ENCODE data around the gene ABHD3. TPM values are rescaled to one million over a fixed set of nuclear protein-coding genes. Genes with fewer than 3 reads are reported as not detected.
A peak's percentile ranks its signal among the peaks of the same experiment; 100 is the strongest.

Gene ABHD3
- total RNA-seq, 2 experiments from 2014 or later, result 154 to 169 TPM

DNA sequence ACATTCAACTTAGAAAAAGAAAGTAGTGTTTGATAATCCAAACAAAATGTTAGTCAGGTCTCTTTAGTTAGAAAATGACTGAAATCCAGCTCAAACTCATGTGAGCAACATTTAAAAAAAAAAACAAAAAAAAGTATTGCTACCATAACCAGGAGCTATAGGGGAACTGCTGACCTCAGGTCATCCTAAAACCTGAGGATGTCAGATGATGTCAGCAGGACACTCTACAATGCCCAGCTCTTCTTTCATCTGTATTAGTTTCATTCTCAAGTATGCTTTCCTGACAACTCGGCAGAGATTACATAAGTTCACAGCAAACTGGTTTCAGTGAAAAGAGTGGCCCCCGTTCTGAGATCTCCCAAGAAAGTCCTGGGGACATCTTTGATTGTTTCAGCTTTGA is 99.9 kb downstream of the ABHD3 start:
- H2AFZ ChIP-seq (ENCODE audit: low read length), result peak overlapping the region; percentile 71; the same call in 1 of the 2 replicates
- TF ChIP-seq EZH2phosphoT487 (IDR thresholded peaks at IDR 0.05; ENCODE audit: borderline replicate concordance, low read depth, low read length), result no peak
- TF ChIP-seq, protein P1, sequence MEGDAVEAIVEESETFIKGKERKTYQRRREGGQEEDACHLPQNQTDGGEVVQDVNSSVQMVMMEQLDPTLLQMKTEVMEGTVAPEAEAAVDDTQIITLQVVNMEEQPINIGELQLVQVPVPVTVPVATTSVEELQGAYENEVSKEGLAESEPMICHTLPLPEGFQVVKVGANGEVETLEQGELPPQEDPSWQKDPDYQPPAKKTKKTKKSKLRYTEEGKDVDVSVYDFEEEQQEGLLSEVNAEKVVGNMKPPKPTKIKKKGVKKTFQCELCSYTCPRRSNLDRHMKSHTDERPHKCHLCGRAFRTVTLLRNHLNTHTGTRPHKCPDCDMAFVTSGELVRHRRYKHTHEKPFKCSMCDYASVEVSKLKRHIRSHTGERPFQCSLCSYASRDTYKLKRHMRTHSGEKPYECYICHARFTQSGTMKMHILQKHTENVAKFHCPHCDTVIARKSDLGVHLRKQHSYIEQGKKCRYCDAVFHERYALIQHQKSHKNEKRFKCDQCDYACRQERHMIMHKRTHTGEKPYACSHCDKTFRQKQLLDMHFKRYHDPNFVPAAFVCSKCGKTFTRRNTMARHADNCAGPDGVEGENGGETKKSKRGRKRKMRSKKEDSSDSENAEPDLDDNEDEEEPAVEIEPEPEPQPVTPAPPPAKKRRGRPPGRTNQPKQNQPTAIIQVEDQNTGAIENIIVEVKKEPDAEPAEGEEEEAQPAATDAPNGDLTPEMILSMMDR (conservative IDR thresholded peaks at IDR 0.05; ENCODE audit: low read length), result no peak

DNA sequence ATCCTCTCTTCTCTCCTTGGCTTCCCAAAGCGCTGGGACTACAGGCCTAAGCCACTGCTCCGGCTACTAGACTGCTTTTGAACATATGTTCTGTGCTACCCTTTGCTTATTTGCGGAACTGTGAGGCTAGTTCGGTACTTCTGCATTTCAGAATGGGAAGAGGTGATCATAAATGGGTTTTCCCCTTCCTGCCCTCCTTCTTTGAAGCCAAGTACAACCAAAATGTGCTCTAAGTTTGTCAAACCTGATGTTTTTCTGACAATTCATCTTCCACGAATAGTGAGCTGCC is 102.3 kb downstream of the ABHD3 start:
- DNase-seq (ENCODE audit: low spot score), result no peak
- peaks cover 6% of the 10 kb centered on the region; the same call in 1 of the 2 replicates for H4K20me1 ChIP-seq (ENCODE audit: insufficient read depth, low read length)
- TF ChIP-seq, protein P1 (conservative IDR thresholded peaks at IDR 0.05; ENCODE audit: low read length), result no peak
- no peak for TF ChIP-seq EZH2phosphoT487 (IDR thresholded peaks at IDR 0.05; ENCODE audit: borderline replicate concordance, low read depth, low read length)
- no peak overlapping the region for H3K4me2 ChIP-seq (ENCODE audit: low read length)
- no peak overlapping the region for H3K27ac ChIP-seq (ENCODE audit: low read depth, low read length, poor library complexity, severe bottlenecking)
- H3K9me2 ChIP-seq (ENCODE audit: insufficient read depth, low read length), result no peaks in the 10 kb centered on the region
- H3K4me1 ChIP-seq (ENCODE audit: insufficient read depth, low read length, poor library complexity, severe bottlenecking), result peaks cover 28% of the 10 kb centered on the region
- BruUV-seq (replicated peaks), result no TSS peak
- POLR2A ChIA-PET, result interaction anchor here (0.7 to 0.8 kb wide), 2 partner anchors 10 to 226 kb away, joined by 5 to 6 read pairs; partner anchors contain the start of gene SNRPD1
- no peak overlapping the region; the same call in 1 of the 2 replicates for H2AFZ ChIP-seq (ENCODE audit: low read length)
- no peaks in the 10 kb centered on the region for H3K9me3 ChIP-seq (ENCODE audit: low read length)
- intact Hi-C loops (cut with micrococcal nuclease; ENCODE audit: unreplicated experiment), result loop anchor here (5.0 to 10.0 kb wide), 2 partner anchors 100 to 487 kb away; partner anchors contain the start of genes ABHD3 and ROCK1
- CTCF ChIA-PET (ENCODE audit: unreplicated experiment), result no interaction called here
- H3K79me2 ChIP-seq (ENCODE audit: insufficient read depth, low read depth, low read length), result peaks cover 26% of the 10 kb centered on the region
- no peak overlapping the region for H3K4me3 ChIP-seq (ENCODE audit: low read depth, low read length, poor library complexity, severe bottlenecking)
- H3K36me3 ChIP-seq (ENCODE audit: insufficient read depth, low read length), result no peaks in the 10 kb centered on the region

More for the DNA sequence above, 99.9 kb downstream of the ABHD3 start:
- peaks cover 15% of the 10 kb centered on the region for H3K4me1 ChIP-seq (ENCODE audit: insufficient read depth, low read length, poor library complexity, severe bottlenecking)
- CTCF ChIA-PET (ENCODE audit: unreplicated experiment), result no interaction called here
- no TSS peak for BruUV-seq (replicated peaks)
- intact Hi-C loops (cut with micrococcal nuclease; ENCODE audit: unreplicated experiment), result loop anchor here (5.0 to 10.0 kb wide), 2 partner anchors 98 to 490 kb away; partner anchors contain the start of genes ABHD3 and ROCK1
- no peaks in the 10 kb centered on the region for H3K9me3 ChIP-seq (ENCODE audit: low read length)
- no peak overlapping the region for H3K27ac ChIP-seq (ENCODE audit: low read depth, low read length, poor library complexity, severe bottlenecking)
- no peaks in the 10 kb centered on the region for H3K36me3 ChIP-seq (ENCODE audit: insufficient read depth, low read length)
- POLR2A ChIA-PET, result no interaction called here
- peaks cover 2% of the 10 kb centered on the region; the same call in 1 of the 2 replicates for H3K79me2 ChIP-seq (ENCODE audit: insufficient read depth, low read depth, low read length)
- DNase-seq (ENCODE audit: low spot score), result no peak
- no peaks in the 10 kb centered on the region for H3K9me2 ChIP-seq (ENCODE audit: insufficient read depth, low read length)
- no peak overlapping the region for H3K4me3 ChIP-seq (ENCODE audit: low read depth, low read length, poor library complexity, severe bottlenecking)
- H4K20me1 ChIP-seq (ENCODE audit: insufficient read depth, low read length), result no peaks in the 10 kb centered on the region
- no peak overlapping the region for H3K4me2 ChIP-seq (ENCODE audit: low read length)

Small RNAs within 50 kb of the gene (microRNA-seq; reads per million reads assigned to microRNA genes)
- gene MIR320C1 (ENCODE audit: borderline replicate concordance), result not detected

Small RNAs within 50 kb of the gene (small RNA-seq; reads per million reads assigned to genes)
- gene MIR320C1, result not detected
- not detected for gene RF00019
- gene RF01241, result not detected

Other genes with a start within 250 kb of the ABHD3 start
- gene ESCO1, start 104.1 kb downstream of the ABHD3 start, total RNA-seq (2014; rRNA removed; shearing (Covaris generic)), result 22.1 and 25.3 TPM in 2 replicates
- gene ESCO1, start 104.1 kb downstream of the ABHD3 start, total RNA-seq (2022), result 37.7 and 41.0 TPM in 2 replicates
- 133 and 191 TPM in 2 replicates for gene SNRPD1, start 92.5 kb downstream of the ABHD3 start, total RNA-seq (2014; rRNA removed; shearing (Covaris generic))
- 142 and 181 TPM in 2 replicates for gene SNRPD1, start 92.5 kb downstream of the ABHD3 start, total RNA-seq (2022)
- gene MIB1, start 36.0 kb upstream of the ABHD3 start, total RNA-seq (2014; rRNA removed; shearing (Covaris generic)), result 40.5 and 51.6 TPM in 2 replicates
- gene MIB1, start 36.0 kb upstream of the ABHD3 start, total RNA-seq (2022), result 81.6 and 84.5 TPM in 2 replicates